NCI-H1105 (cell line): ENCODE results near the gene KIFAP3.
"Not testable (repeated sequence)": the region's sequence is repeated elsewhere in the genome, so short reads cannot be mapped to it uniquely, and the experiment has no call there.

Experiments used
- DNase-seq: peaks from one replicate; lab custom pipeline; 2025; lab: John Stamatoyannopoulos, UW

KIFAP3 gene

DNA sequence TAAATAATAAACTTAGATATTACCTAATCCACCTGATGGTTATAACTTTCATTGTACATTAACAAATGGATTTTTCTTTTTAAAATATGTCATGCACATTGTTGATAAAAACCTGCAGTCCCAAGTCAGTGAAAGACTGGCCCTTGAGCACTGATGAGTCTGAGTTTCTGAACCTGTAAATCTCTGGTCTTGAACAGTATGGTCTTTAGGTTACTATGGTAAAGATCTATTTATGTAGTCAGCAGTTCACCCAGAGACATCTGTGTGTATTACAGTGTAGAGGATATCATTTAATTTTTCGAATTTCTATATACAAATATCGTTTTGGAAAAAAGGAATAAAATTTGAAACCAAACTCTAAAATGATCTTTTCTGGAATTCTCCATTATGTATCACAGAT, 150.4 kb downstream of the KIFAP3 start:
- DNase-seq, result no peak

DNA sequence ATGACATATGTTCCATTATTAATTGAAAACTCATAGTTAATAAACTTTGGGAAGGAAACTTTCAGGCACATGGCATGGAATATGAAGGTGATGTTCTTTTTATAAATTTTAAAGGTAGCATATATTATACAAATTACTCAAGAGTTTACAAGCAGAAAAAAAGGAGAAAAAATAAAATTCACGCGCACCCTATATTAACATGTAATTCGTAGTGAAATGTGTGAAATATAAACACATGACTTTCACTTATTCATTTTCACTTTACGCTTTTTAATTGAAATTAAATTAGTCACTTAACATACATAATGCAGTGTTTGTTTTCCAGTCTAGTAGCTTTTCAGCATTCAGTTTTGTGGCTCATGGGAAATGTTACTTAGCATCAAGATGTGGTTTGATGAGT, 153.4 kb downstream of the KIFAP3 start:
- no peak for DNase-seq

GRCh38 chr1:169918927-169919326, 155.6 kb downstream of the KIFAP3 start:
- DNase-seq, result no peak

DNA sequence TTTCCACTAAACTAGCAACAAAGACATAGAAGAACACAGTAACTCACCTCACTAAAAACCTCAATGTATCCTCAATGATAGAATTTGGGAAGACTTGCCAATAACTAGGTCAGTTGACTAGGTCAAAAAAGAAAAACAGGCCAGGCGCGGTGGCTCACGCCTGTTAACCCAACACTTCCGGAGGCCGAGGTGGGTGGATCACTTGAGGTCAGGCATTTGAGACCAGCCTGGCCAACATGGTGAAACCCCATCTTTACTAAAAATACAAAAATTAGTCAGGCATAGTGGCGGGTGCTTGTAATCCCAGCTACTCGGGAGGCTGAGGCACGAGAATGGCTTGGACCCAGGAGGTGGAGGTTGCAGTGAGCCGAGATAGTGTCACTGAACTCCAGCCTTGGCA, 156.3 kb downstream of the KIFAP3 start:
- DNase-seq, result not testable (repeated sequence)

- DNase-seq, result no peak
These were observed 159.3 kb downstream of the KIFAP3 start for GRCh38 chr1:169915150-169915549.

GRCh38 chr1:169914531-169914930, 160.0 kb downstream of the KIFAP3 start:
- DNase-seq, result no peak

- no peak for DNase-seq
These were observed 165.0 kb downstream of the KIFAP3 start for GRCh38 chr1:169909499-169909898.

DNA sequence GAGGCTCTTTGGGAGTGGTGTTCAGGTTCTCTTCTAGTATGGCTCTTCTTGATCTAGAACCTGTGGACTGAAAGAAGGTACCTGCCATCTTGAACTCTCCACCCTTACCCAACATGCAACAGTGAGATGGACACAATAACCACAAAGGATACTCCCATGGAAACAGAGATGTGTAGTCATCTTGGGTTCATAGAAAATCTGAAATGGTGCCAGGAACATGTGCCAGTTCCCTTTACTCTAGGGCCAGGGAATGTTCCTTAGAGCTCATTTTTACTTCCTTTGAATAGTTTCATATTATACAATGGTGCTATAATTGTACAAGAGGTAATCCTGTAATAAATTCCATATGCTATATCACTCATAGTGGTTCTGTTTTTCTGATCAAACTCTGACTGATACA, 167.6 kb downstream of the KIFAP3 start:
- DNase-seq, result no peak

DNA sequence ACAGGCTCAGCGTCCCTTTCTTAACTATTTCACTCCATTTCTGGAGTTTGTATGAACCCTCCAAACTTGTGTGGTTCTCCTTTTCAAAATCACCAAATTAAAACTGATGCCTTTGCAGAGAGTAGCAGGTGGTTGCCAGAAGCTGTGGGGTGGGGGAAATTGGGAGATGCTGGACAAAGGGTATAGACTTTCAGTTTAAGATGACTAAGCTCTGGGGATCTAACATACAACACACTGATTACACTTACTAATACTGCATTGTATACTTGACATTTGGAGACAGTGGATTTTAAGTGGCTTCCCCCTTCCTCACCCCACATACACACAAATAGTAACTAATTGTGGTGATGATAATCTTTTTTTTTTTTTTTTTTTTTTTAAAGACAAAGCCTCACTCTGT, 169.7 kb downstream of the KIFAP3 start:
- DNase-seq, result no peak

DNA sequence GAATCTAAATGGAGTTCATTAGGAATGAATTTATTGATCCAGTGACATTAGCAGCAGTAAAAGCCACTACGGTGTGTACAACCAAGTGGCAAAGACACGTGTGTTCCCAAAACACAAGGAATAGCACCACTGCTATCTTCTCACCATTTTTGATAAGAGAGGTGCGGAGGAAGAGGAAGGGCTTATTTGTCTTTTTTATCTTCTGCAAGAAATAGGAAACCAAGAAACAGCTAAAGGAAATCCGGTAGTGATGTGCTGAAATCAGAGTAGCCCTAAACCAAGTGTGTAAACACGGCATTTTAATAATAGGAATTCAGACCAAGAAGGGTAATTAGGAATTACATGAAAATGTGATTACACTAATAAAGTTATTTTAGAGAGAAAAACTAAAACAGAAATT, 171.7 kb downstream of the KIFAP3 start:
- DNase-seq, result no peak

DNA sequence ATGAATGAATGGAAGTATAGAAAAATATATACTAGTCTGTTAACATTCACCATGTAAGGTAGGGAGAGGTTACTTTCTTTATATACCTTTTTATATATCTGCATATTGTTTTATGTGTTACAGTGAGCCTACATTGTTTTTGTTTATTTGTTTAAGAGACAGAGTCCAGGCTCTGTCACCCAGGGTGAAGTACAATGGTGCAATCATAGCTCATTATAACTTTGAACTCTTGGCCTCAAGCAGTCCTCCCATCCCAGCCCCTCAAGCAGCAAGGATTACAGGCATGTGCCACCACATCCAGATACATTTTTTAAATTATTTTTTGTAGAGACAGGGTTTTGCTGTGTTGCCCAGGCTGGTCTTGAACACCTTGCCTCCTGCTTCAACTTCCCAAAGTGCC, 173.4 kb downstream of the KIFAP3 start:
- DNase-seq, result no peak

- no peak for DNase-seq
These were observed 173.9 kb downstream of the KIFAP3 start for GRCh38 chr1:169900571-169900970.

GRCh38 chr1:169899519-169900217, 174.8 kb downstream of the KIFAP3 start:
- no peak for DNase-seq

- no peak for DNase-seq
These were observed 178.5 kb downstream of the KIFAP3 start for GRCh38 chr1:169896013-169896412.

GRCh38 chr1:169894424-169895145, 179.9 kb downstream of the KIFAP3 start:
- DNase-seq, result peak; percentile 5

DNA sequence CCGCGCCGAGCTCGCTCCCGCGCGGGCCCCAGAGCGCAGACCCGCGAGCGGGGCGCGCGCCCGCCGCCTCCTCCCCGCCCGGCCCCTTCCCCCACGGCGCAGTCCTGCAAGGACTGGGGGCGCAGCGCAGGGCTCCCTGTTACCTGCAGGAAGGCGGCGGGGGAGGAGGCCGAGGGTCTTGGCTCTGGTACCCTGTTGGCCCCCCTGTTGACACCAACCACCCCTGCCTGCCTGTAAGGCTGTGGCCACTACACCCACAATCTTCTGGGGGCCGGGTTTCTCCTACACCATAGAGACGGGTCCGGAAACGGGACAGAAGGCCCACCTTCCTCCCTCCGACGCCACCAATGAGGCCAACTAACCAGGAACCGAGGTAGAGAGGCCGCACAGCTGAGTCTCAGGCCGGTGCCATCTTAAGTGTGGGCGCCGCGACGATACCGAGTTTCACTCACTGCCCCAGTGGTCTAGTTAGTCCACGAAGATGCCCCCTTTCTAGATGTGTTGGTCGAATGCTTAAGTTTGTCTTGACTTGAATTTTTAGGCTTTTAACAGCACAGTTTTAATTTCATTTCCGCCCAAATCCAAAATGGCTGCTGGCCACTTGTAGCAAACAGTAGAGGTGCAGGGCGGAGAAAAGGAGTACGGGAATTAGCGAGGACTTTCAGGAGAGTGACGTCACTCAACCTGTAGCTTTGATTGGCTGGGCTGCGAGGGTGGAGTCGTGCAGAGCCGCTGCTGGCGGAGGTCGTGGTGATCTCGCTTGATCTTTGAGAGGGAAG, 180.7 kb downstream of the KIFAP3 start, which contains the start of gene SCYL3:
TSS of gene SCYL3 (minus strand) at position 252 of the 779 bp plus-strand sequence. CDS start 5,056 bp downstream, outside the sequence.
- DNase-seq, result peak; percentile 97

- DNase-seq, result peak; percentile 17
These were observed 181.4 kb downstream of the KIFAP3 start for GRCh38 chr1:169892927-169893644.

DNA sequence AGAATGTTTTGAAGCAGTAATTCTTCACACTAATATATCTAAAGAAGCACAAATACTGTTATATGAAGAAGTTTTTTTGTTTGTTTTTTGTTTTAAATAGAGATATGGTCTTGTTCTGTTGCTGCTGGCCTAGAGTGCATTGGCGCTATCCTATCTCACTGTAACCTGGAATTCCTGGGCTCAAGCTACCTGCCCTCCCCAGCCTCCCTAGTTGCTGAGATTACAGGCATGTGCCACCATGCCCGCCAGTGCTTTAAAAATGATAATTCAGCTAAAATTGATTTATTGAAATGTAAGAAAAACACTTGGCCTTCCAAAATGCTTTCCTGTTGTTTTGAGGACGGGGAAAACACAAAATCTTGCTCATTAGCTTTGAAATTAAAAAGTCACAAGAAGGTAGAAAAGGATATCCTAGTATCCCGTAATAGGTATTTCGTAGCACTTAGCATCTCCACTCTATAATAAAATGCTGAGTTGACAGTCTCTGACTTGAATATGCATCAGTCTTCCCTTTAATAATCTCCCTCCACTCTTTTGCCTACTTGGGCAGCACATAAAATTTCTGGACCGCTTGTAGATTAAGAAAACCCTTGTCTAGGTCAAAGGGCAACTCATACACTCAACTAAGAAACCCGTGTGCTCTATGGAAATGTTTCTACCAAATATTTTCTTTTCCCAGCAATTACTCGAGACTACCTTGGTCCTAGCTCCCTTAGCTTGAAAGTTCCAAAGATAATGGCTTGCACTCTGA, 182.1 kb downstream of the KIFAP3 start:
- DNase-seq, result no peak

DNA sequence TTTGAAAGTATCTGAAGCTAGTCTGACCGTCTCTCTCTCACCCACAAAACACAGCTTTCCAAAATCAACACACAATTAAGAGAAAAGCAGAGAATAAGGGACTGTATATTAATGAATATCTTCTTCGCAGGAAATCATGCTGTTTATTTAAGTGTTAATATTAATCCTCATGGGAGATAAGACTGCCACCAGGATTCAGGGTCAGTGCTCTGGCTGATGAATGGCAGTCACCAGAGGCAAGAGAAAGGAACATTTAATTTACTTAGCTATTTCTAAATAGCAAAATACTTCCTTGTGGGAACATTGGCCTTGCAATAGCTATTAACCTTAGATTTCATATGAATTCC, 183.0 kb downstream of the KIFAP3 start:
- no peak for DNase-seq

DNA sequence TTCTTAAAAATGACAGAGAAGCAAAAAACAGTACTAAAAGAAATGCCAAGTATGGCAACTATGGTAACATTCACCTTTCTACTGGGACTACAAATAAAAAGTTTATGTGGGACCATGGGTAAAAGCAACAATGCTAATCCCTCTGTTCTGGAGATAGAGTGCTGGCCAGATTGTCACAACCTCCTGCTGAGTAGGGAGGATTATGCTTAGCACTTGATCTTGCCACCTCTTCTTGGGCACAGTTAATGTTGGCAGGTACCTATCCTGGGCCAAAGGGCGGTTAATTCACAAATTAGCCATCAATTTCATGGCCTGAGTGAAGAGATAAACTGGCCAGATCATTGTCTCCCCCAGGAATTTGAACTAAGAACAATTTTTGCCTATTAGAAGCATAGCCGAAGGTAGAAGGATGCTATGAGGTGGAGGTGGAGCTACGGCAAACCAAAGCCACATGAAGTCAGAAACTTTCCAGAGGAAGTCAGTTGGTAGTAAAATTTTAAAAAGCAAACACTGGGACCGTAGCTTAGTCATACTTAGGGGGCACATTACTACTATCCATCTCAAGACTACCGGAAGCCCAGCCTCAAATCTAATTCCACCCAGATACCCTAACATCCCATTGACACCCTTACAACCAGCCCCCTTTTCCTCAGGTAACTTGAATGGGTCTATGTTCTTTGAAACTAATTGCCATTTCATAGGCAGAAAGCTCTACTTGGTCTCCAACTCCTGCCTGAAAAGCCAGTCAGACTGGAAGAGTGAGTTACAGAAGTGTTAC, 183.5 kb downstream of the KIFAP3 start:
- DNase-seq, result no peak

GRCh38 chr1:169889871-169890270, 184.6 kb downstream of the KIFAP3 start:
- DNase-seq, result no peak
